Smooth muscle cell (in vitro differentiated cells): Measurements from ENCODE around the gene NTNG2. TPM values are rescaled to one million over a fixed set of nuclear protein-coding genes. Genes with fewer than 3 reads are reported as not detected.

ENCODE experiments used
- DNase-seq: peaks from one replicate; lab custom pipeline; 2025; ENCODE audit not compliant: unreplicated experiment; lab: John Stamatoyannopoulos, UW
- H2AFZ ChIP-seq: fragments of 200-600 bp; sonication (generic); 2 replicates; pipeline ENCODE4 v1.6.0; 2016; ENCODE audit warnings: antibody characterized with exemption, low read depth, mild to moderate bottlenecking
- H3F3A ChIP-seq: fragments of 200-600 bp; sonication (generic); 2 replicates; pipeline ENCODE4 v1.6.0; 2017; ENCODE audit warnings: antibody characterized with exemption, low read depth
- H3K27ac ChIP-seq: fragments of 200-600 bp; sonication (generic); 2 replicates; pipeline ENCODE4 v1.5.1; 2016; ENCODE audit warnings: low read depth, mild to moderate bottlenecking
- H3K27me3 ChIP-seq: fragments of 200-600 bp; sonication (generic); 2 replicates; pipeline ENCODE4 v1.6.1; 2016; ENCODE audit warnings: low read depth, mild to moderate bottlenecking
- H3K36me3 ChIP-seq: fragments of 200-600 bp; sonication (generic); 2 replicates; pipeline ENCODE4 v1.5.1; 2016; ENCODE audit warnings: low read depth
- H3K4me1 ChIP-seq: fragments of 200-600 bp; sonication (generic); 2 replicates; pipeline ENCODE4 v1.5.1; 2016; ENCODE audit warnings: low read depth
- H3K4me2 ChIP-seq: fragments of 200-600 bp; sonication (generic); 2 replicates; pipeline ENCODE4 v1.6.0; 2016; ENCODE audit warnings: mild to moderate bottlenecking
- H3K4me3 ChIP-seq: fragments of 200-600 bp; sonication (generic); 2 replicates; pipeline ENCODE4 v1.5.1; 2016; ENCODE audit warnings: mild to moderate bottlenecking
- H3K79me2 ChIP-seq: fragments of 200-600 bp; sonication (generic); 2 replicates; pipeline ENCODE4 v1.6.0; 2016; ENCODE audit warnings: low read depth, mild to moderate bottlenecking
- H3K9ac ChIP-seq: fragments of 200-600 bp; sonication (generic); 2 replicates; pipeline ENCODE4 v1.6.0; 2016; ENCODE audit warnings: low read depth
- H3K9me3 ChIP-seq: fragments of 200-600 bp; sonication (generic); replicated peaks from 2 replicates; pipeline ENCODE4 v1.5.1; 2016; ENCODE audit warnings: low read depth
- H4K20me1 ChIP-seq: fragments of 200-600 bp; sonication (generic); 2 replicates; pipeline ENCODE4 v1.6.0; 2016; ENCODE audit warnings: low read depth
- WGBS: methylation state at CpG from one replicate; pipeline ENCODE4 v1.1.7; 2016; ENCODE audit warnings: low lambda C conversion rate; 5-methylcytosine and 5-hydroxymethylcytosine counted together
- polyA plus RNA-seq: library from polyadenylated mRNA; unstranded; fragments of >200 nt; fragmentation: Nextera tagmentation; extraction: Ambion mirVana; gene quantifications from 2 replicates; pipeline ENCODE4 v1.2.1, GENCODE V29; 2016
- total RNA-seq: library from RNA; depleted of rRNA; stranded (reverse); fragments of >200 nt; gene quantifications from 2 replicates; pipeline ENCODE4 v1.2.3, GENCODE V29; 2014
- TF ChIP-seq, protein P1 (sequence below): fragments of 200-600 bp; sonication (generic); IDR thresholded peaks from 2 replicates; pipeline ENCODE4 v1.5.1; 2017; ENCODE audit warnings: borderline replicate concordance, mild to moderate bottlenecking, antibody characterized with exemption; ENCODE audit not compliant: insufficient read depth, poor library complexity, severe bottlenecking

The NTNG2 gene
- total and polyA plus RNA-seq, 2 experiments from 2014 or later = 0.36 to 1.0 TPM

GRCh38 chr9:132183134-132183533 lies 21.3 kb downstream of the NTNG2 start:
- H3K4me1 ChIP-seq = peaks cover 28% of the 10 kb centered on the region
- H3K4me3 ChIP-seq = no peak overlapping the region
- H4K20me1 ChIP-seq = no peaks in the 10 kb centered on the region
- peaks cover 37% of the 10 kb centered on the region for H3K27me3 ChIP-seq
- H2AFZ ChIP-seq = no peak overlapping the region
- TF ChIP-seq, protein P1, sequence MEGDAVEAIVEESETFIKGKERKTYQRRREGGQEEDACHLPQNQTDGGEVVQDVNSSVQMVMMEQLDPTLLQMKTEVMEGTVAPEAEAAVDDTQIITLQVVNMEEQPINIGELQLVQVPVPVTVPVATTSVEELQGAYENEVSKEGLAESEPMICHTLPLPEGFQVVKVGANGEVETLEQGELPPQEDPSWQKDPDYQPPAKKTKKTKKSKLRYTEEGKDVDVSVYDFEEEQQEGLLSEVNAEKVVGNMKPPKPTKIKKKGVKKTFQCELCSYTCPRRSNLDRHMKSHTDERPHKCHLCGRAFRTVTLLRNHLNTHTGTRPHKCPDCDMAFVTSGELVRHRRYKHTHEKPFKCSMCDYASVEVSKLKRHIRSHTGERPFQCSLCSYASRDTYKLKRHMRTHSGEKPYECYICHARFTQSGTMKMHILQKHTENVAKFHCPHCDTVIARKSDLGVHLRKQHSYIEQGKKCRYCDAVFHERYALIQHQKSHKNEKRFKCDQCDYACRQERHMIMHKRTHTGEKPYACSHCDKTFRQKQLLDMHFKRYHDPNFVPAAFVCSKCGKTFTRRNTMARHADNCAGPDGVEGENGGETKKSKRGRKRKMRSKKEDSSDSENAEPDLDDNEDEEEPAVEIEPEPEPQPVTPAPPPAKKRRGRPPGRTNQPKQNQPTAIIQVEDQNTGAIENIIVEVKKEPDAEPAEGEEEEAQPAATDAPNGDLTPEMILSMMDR = no peak
- H3K9me3 ChIP-seq = no peaks in the 10 kb centered on the region
- H3K4me2 ChIP-seq = no peak overlapping the region
- H3K79me2 ChIP-seq = no peaks in the 10 kb centered on the region
- H3K9ac ChIP-seq = no peak overlapping the region
- no peak overlapping the region for H3K27ac ChIP-seq
- DNase-seq = no peak
- H3F3A ChIP-seq = no peaks in the 10 kb centered on the region
- H3K36me3 ChIP-seq = no peaks in the 10 kb centered on the region
- 62% methylated on average over 9 of the region's 9 CpGs for WGBS

GRCh38 chr9:132183715-132184114 lies 21.9 kb downstream of the NTNG2 start:
- Histone ChIP-seq H3K4me2 (no peak overlapping the region), H2AFZ (no peak overlapping the region), H3K79me2 (no peaks in the 10 kb centered on the region), H4K20me1 (no peaks in the 10 kb centered on the region), H3K27me3 (peaks cover 42% of the 10 kb centered on the region), H3F3A (no peaks in the 10 kb centered on the region), H3K36me3 (no peaks in the 10 kb centered on the region), H3K4me1 (peaks cover 28% of the 10 kb centered on the region), H3K4me3 (no peak overlapping the region), H3K9ac (no peak overlapping the region), H3K9me3 (no peaks in the 10 kb centered on the region), H3K27ac (no peak overlapping the region)
- 51% methylated on average over 7 of the region's 7 CpGs for WGBS
- TF ChIP-seq, protein P1 = no peak
- DNase-seq = no peak

GRCh38 chr9:132184124-132184523 lies 22.3 kb downstream of the NTNG2 start:
- Histone ChIP-seq H3K4me3 (no peak overlapping the region), H3K4me1 (peaks cover 28% of the 10 kb centered on the region), H3K36me3 (no peaks in the 10 kb centered on the region), H4K20me1 (no peaks in the 10 kb centered on the region), H3K27me3 (peaks cover 43% of the 10 kb centered on the region), H3F3A (no peaks in the 10 kb centered on the region), H2AFZ (no peak overlapping the region), H3K9me3 (no peaks in the 10 kb centered on the region), H3K9ac (no peak overlapping the region), H3K79me2 (no peaks in the 10 kb centered on the region), H3K27ac (no peak overlapping the region), H3K4me2 (no peak overlapping the region)
- TF ChIP-seq, protein P1 = no peak
- no peak for DNase-seq
- WGBS = 66% methylated on average over 11 of the region's 11 CpGs
